Endothelial cell (in vitro differentiated cells): Measurements from ENCODE around the gene UNKL. TPM values are rescaled to one million over a fixed set of nuclear protein-coding genes. Genes with fewer than 3 reads are reported as not detected.

Experiments used
- DNase-seq: peaks from one replicate; pipeline ENCODE4 v3.0.0; 2021; ENCODE audit warnings: low spot score
- H3K27ac Mint-ChIP-seq: one replicate; pipeline ENCODE4 v1.8.0; 2021; ENCODE audit warnings: mixed read lengths, inconsistent platforms; ENCODE audit not compliant: unreplicated experiment
- H3K27me3 Mint-ChIP-seq: one replicate; pipeline ENCODE4 v1.8.0; 2021; ENCODE audit warnings: mild to moderate bottlenecking, moderate library complexity, mixed read lengths, inconsistent platforms; ENCODE audit not compliant: unreplicated experiment
- H3K36me3 Mint-ChIP-seq: one replicate; pipeline ENCODE4 v1.8.0; 2021; ENCODE audit warnings: mild to moderate bottlenecking, low read depth, mixed read lengths, inconsistent platforms; ENCODE audit not compliant: unreplicated experiment
- H3K4me1 Mint-ChIP-seq: one replicate; pipeline ENCODE4 v1.8.0; 2021; ENCODE audit warnings: mild to moderate bottlenecking, mixed read lengths, inconsistent platforms; ENCODE audit not compliant: unreplicated experiment
- H3K4me3 Mint-ChIP-seq: one replicate; pipeline ENCODE4 v1.8.0; 2021; ENCODE audit warnings: mild to moderate bottlenecking, mixed read lengths, inconsistent platforms; ENCODE audit not compliant: unreplicated experiment
- H3K9me3 Mint-ChIP-seq: one replicate; pipeline ENCODE4 v1.8.0; 2021; ENCODE audit warnings: mixed read lengths, inconsistent platforms; ENCODE audit not compliant: unreplicated experiment
- total RNA-seq: library from RNA; stranded (reverse); fragmentation: NEBNext Ultra II Directional; extraction: Animal tissue kit (Norgen Biotek cat#: 25700); gene quantifications from one replicate; pipeline ENCODE4 v1.2.1, GENCODE V29; 2021; ENCODE audit not compliant: unreplicated experiment
- TF ChIP-seq, protein P1 (sequence below): fragments of 200-600 bp; sonication (generic); IDR thresholded peaks from one replicate; pipeline ENCODE4 v1.5.0; 2021; ENCODE audit warnings: antibody characterized with exemption; ENCODE audit not compliant: unreplicated experiment

UNKL gene
- total RNA-seq, 1 donor from 2014 or later = 30.3 TPM

DNA sequence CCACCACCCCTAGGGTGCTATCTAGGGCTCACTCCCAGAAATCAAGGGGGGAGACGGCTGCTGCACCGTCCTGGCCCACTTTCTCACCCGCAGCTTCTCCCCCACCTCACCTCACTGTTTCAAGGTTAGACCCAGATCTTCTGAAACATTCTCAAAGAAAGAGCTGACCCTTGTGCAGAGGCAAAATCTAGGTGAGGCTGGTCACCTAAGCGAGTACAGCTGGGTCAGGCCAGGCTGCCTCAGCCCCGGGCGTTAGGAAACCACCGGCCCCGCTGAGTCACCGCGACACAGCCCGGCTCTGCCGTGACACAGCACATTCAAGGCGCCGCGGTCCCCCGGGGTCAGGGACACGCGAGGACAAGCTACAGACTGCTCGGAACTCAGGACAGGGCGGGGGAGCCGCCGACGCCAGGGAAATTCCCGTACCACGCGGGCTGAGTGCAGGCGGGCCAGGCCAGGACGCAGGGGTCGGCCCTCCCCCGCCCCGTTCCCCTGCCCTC lies 35.6 kb downstream of the UNKL start:
- H3K36me3 Mint-ChIP-seq = peaks cover 14% of the 10 kb centered on the region
- H3K4me1 Mint-ChIP-seq = peaks cover 9% of the 10 kb centered on the region
- H3K9me3 Mint-ChIP-seq = no peaks in the 10 kb centered on the region
- DNase-seq = peak; percentile 42
- H3K27me3 Mint-ChIP-seq = peaks cover 12% of the 10 kb centered on the region
- TF ChIP-seq, protein P1, sequence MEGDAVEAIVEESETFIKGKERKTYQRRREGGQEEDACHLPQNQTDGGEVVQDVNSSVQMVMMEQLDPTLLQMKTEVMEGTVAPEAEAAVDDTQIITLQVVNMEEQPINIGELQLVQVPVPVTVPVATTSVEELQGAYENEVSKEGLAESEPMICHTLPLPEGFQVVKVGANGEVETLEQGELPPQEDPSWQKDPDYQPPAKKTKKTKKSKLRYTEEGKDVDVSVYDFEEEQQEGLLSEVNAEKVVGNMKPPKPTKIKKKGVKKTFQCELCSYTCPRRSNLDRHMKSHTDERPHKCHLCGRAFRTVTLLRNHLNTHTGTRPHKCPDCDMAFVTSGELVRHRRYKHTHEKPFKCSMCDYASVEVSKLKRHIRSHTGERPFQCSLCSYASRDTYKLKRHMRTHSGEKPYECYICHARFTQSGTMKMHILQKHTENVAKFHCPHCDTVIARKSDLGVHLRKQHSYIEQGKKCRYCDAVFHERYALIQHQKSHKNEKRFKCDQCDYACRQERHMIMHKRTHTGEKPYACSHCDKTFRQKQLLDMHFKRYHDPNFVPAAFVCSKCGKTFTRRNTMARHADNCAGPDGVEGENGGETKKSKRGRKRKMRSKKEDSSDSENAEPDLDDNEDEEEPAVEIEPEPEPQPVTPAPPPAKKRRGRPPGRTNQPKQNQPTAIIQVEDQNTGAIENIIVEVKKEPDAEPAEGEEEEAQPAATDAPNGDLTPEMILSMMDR = no peak
- H3K4me3 Mint-ChIP-seq = peak overlapping the region; percentile 87
- H3K27ac Mint-ChIP-seq = no peak overlapping the region

DNA sequence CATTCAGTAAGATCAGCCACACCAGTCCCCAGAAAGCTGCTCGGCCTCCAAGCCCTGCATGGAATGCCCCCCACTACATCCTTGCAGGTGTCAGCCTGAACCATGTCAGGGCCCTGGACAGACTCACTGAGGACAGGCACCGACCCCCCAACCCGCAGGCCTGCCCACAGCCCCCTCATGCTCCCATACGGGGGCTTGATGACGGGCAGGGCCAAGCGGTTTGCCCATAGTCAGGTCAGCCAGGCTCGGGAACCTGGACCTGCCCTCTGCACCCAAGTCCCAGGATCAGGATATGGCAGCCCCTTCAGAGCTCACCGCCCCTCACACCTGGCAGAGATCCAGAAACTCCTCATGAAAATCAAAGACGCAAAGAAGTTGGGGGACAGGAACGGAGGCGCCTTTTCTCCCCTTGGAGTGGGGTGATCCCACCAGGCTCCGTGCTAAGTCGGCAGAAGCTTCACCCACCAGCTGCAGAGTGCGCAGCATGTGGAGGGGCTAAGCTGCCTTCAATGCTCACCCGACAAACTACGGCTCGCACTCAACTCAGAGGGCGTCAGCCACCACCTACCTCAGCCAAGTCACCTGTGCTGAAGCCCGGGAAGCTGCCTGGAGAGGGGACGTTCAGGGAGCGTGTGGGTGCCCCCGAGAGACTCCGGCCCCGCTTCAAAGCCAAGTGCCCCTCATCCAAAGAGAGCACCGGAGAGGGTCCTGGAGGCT lies 36.3 kb downstream of the UNKL start:
- Mint-ChIP-seq H3K27me3 (peaks cover 12% of the 10 kb centered on the region), H3K4me1 (peaks cover 9% of the 10 kb centered on the region), H3K4me3 (peak overlapping the region; percentile 87), H3K36me3 (peaks cover 14% of the 10 kb centered on the region), H3K27ac (no peak overlapping the region), H3K9me3 (no peaks in the 10 kb centered on the region)
- TF ChIP-seq, protein P1 = no peak
- DNase-seq = no peak

DNA sequence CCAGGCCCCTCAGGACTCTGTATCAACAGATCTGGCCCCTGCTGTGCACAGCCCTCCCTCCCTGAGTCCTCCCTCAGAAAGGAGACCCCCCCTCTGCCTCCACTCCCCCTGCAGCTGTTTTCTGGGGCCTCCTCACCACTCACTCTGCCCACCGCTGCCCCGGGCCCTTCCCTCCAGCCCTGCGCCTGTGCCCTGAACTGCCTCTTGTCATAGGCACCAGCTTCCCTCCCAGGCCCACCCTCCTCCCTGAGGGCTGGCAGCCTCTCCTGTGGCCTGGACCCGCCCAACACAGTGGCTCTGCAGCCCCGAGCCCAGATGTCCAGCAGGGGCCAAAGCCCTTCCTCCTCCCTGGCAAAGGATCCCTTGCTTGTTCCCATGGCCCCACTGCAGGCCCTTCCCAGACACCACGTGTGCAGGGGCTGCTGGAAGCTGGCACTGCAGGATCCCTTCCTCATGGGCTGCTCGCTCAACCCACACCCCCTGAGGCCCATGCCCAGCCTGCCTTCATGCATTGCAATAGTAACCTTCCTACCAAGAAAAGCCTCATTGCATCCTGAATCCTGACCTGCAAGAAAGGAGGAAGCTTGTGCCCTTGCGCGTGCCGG lies 37.0 kb downstream of the UNKL start:
- H3K4me1 Mint-ChIP-seq = peaks cover 9% of the 10 kb centered on the region
- H3K9me3 Mint-ChIP-seq = no peaks in the 10 kb centered on the region
- H3K27me3 Mint-ChIP-seq = peaks cover 12% of the 10 kb centered on the region
- peaks cover 14% of the 10 kb centered on the region for H3K36me3 Mint-ChIP-seq
- TF ChIP-seq, protein P1 = no peak
- no peak overlapping the region for H3K4me3 Mint-ChIP-seq
- no peak for DNase-seq
- no peak overlapping the region for H3K27ac Mint-ChIP-seq

DNA sequence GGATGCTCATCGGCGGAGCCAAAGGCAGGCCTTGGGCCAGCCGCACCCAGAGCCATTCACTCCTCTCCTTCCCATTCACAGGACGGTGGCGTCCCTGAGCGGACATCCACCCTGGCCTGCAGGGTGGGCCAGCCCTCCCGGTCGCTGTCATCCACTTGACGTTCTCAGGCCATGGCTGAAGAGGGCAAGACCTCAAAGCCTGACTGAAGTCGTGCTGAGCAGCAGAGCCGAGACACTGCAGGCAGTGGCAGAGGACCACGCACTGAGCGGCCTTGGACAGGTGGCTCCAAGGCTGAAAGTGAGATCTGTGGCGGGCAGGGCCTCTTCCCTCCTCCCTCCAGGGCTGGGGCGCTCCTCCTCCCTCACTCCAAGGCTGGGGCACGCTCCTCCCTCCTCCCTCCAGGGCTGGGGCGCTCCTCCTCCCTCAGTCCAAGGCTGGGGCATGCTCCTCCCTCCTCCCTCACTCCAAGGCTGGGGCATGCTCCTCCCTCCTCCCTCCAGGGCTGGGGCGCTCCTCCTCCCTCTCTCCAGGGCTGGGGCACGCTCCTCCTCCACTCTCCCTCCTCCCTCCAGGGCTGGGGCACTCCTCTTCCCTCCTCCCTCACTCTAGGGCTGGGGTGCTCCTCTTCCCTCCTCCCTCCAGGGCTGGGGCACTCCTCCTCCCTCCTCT lies 38.6 kb downstream of the UNKL start:
- Mint-ChIP-seq H3K4me1 (peaks cover 9% of the 10 kb centered on the region), H3K4me3 (no peak overlapping the region), H3K27me3 (peaks cover 12% of the 10 kb centered on the region), H3K36me3 (peaks cover 12% of the 10 kb centered on the region), H3K27ac (no peak overlapping the region), H3K9me3 (no peaks in the 10 kb centered on the region)
- TF ChIP-seq, protein P1 = no peak
- no peak for DNase-seq

DNA sequence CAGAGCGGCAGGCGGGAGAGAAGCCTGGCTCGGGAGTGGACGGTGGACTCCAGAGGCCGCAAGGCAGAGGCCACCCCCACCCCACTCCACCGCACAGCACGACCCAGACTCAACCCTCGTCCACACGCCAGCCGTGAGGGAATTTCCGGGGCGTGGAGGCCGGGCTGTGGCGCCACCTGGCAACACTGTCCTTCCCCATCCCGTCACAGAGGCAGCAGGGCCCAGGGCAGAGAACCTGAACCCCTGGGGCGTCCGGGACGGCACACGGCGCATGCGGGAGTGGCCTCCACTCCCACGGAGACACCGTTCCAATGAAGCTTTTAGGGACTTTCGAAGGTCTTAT lies 39.2 kb downstream of the UNKL start:
- TF ChIP-seq, protein P1 = no peak
- Mint-ChIP-seq H3K4me3 (no peak overlapping the region), H3K4me1 (peaks cover 9% of the 10 kb centered on the region)

More for the DNA sequence above, 39.2 kb downstream of the UNKL start:
- Mint-ChIP-seq H3K27ac (no peak overlapping the region), H3K27me3 (peaks cover 10% of the 10 kb centered on the region), H3K36me3 (peaks cover 11% of the 10 kb centered on the region), H3K9me3 (no peaks in the 10 kb centered on the region)
- no peak for DNase-seq
